HG02840 (cell line): ENCODE measurements around the gene STX8.
"Not testable (repeated sequence)": the region's sequence is repeated elsewhere in the genome, so short reads cannot be mapped to it uniquely, and the experiment has no call there.

Experiments
- ATAC-seq: cut with Tn5 transposase; IDR thresholded peaks from one replicate; pipeline ENCODE4 v1.9.1; 2021; ENCODE audit warnings: mild to moderate bottlenecking, moderate library complexity, moderate number of reproducible peaks; ENCODE audit not compliant: unreplicated experiment, low FRiP score

The STX8 gene

GRCh38 chr17:9575381-9576101 is at the start of gene STX8:
TSS of gene STX8 (minus strand) at chr17:9575820. CDS start at chr17:9575808, 12 bp downstream.
- peak; percentile 79 for ATAC-seq

GRCh38 chr17:9622961-9623360 is 47.3 kb upstream of the STX8 start:
- no peak for ATAC-seq

- ATAC-seq = no peak
Measured at GRCh38 chr17:9615486-9615885, 39.9 kb upstream of the STX8 start.

GRCh38 chr17:9612006-9612405 is 36.4 kb upstream of the STX8 start:
- ATAC-seq = no peak

GRCh38 chr17:9611557-9611956 is 35.9 kb upstream of the STX8 start:
- no peak for ATAC-seq

GRCh38 chr17:9607058-9607457 is 31.4 kb upstream of the STX8 start:
- ATAC-seq = not testable (repeated sequence)

GRCh38 chr17:9606453-9606852 is 30.8 kb upstream of the STX8 start:
- no peak for ATAC-seq

- not testable (repeated sequence) for ATAC-seq
Measured at GRCh38 chr17:9604583-9604982, 29.0 kb upstream of the STX8 start.

- no peak for ATAC-seq
Measured at GRCh38 chr17:9598661-9599060, 23.0 kb upstream of the STX8 start.

- ATAC-seq = not testable (repeated sequence)
Measured at GRCh38 chr17:9597638-9598037, 22.0 kb upstream of the STX8 start.

GRCh38 chr17:9594065-9594464 is 18.4 kb upstream of the STX8 start:
- ATAC-seq = no peak

GRCh38 chr17:9587969-9588656 is 12.5 kb upstream of the STX8 start:
- ATAC-seq = no peak

- no peak for ATAC-seq
Measured at GRCh38 chr17:9577373-9577709, 1.7 kb upstream of the STX8 start.

- no peak for ATAC-seq
Measured at GRCh38 chr17:9576521-9577372, 1.1 kb upstream of the STX8 start, which contains the start of gene CFAP52. TSS of gene CFAP52 (plus strand) at chr17:9576642. CDS start at chr17:9576696, 54 bp downstream.

GRCh38 chr17:9571201-9571600 is 4.4 kb downstream of the STX8 start:
- ATAC-seq = no peak

GRCh38 chr17:9568957-9569588 is 6.5 kb downstream of the STX8 start:
- ATAC-seq = no peak

- no peak for ATAC-seq
Measured at GRCh38 chr17:9568004-9568403, 7.6 kb downstream of the STX8 start.

GRCh38 chr17:9566739-9567138 is 8.9 kb downstream of the STX8 start:
- ATAC-seq = not testable (repeated sequence)

- ATAC-seq = no peak
Measured at GRCh38 chr17:9566067-9566466, 9.6 kb downstream of the STX8 start.

GRCh38 chr17:9564104-9564503 is 11.5 kb downstream of the STX8 start:
- no peak for ATAC-seq

- ATAC-seq = no peak
Measured at GRCh38 chr17:9557857-9558256, 17.8 kb downstream of the STX8 start.
